AG09309 (cell line): ENCODE measurements around the gene TNFAIP1.

Source experiments
- DNase-seq: peaks from one replicate; pipeline ENCODE4 v3.0.0-alpha.2; 2010; ENCODE audit warnings: low read depth
- H3K4me3 ChIP-seq: 2 replicates; pipeline ENCODE4 v1.5.1; 2011; ENCODE audit warnings: mild to moderate bottlenecking, low read depth, low read length, moderate library complexity; ENCODE audit not compliant: control insufficient read depth
- CTCF ChIP-seq: IDR thresholded peaks from 2 replicates; pipeline ENCODE4 v1.5.1; 2011; ENCODE audit warnings: mild to moderate bottlenecking, low read depth, low read length, inconsistent platforms; ENCODE audit not compliant: insufficient read depth, control insufficient read depth; ENCODE audit errors: missing control alignments

Gene TNFAIP1

GRCh38 chr17:28370035-28370743, 34.6 kb downstream of the TNFAIP1 start, which contains the start of gene VTN:
Gene VTN (minus strand): TSS chr17:28370307. CDS start chr17:28370203, 104 bp downstream.
- peak; percentile 31 for DNase-seq
- no peak for TF ChIP-seq CTCF
- peak within 1 kb of the TSS; percentile 85 for H3K4me3 ChIP-seq

GRCh38 chr17:28370744-28371103, 35.2 kb downstream of the TNFAIP1 start:
- DNase-seq, result no peak
- no peak overlapping the region for H3K4me3 ChIP-seq
- no peak for TF ChIP-seq CTCF

GRCh38 chr17:28371245-28372202, 36.0 kb downstream of the TNFAIP1 start, which contains the start of gene SARM1:
Gene SARM1 (plus strand): TSS chr17:28371694. CDS start chr17:28372033, 339 bp downstream.
- TF ChIP-seq CTCF, result no peak
- H3K4me3 ChIP-seq, result peak within 1 kb of the TSS; percentile 85
- peak; percentile 46 for DNase-seq

- peak overlapping the region; percentile 85 for H3K4me3 ChIP-seq
- no peak for TF ChIP-seq CTCF
- DNase-seq, result no peak
Measured at GRCh38 chr17:28372203-28372944, 36.8 kb downstream of the TNFAIP1 start.

- no peak for TF ChIP-seq CTCF
- no peak for DNase-seq
- H3K4me3 ChIP-seq, result peak overlapping the region; percentile 85
Measured at GRCh38 chr17:28372945-28373274, 37.3 kb downstream of the TNFAIP1 start.
